Pancreas (tissue), 10 donors: ENCODE data around the gene ZBTB20. TPM values are rescaled to one million over a fixed set of nuclear protein-coding genes. Genes with fewer than 3 reads are reported as not detected.

Experiments
- ATAC-seq, 4 donors: fragments of 200-7000 bp; cut with Tn5 transposase; one replicate each; pipeline versions ENCODE4 v1.8.0 to v1.9.1; 2020; ENCODE audit warnings: mild to moderate bottlenecking in 4 of 4, moderate library complexity in 4 of 4
- DNase-seq, 6 donors: peaks; one replicate each; pipeline ENCODE4 v3.0.0-alpha.2; 2020
- FAIRE-seq: peaks from 2 replicates; lab custom pipeline; 2012; peaks lifted over from hg19 to GRCh38; lab: Jason Lieb, UNC
- H3K27ac ChIP-seq, 4 donors: fragments of 200-600 bp; sonication (generic); 1 replicate in 3 of 4; 2 replicates in 1 of 4; pipeline versions ENCODE4 v1.5.0 to v1.8.0; 2020
- H3K27me3 ChIP-seq, 4 donors: fragments of 200-600 bp; one replicate each; pipeline ENCODE4 v1.8.0; 2021
- H3K36me3 ChIP-seq, 3 donors: fragments of 200-600 bp; sonication (generic) in 1 of 3; one replicate each; pipeline versions ENCODE4 v1.5.0 to v1.8.0; 2020 to 2021
- H3K4me1 ChIP-seq, 3 donors: fragments of 200-600 bp; one replicate each; pipeline ENCODE4 v1.8.0; 2021
- H3K4me3 ChIP-seq, 4 donors: fragments of 200-600 bp; sonication (generic) in 2 of 4; one replicate each; pipeline versions ENCODE4 v1.5.0 to v1.8.0; 2020 to 2021
- H3K9me3 ChIP-seq, 4 donors: fragments of 200-600 bp; one replicate each; pipeline ENCODE4 v1.8.0; 2021
- WGBS, 2 donors: extraction: QIAGEN DNeasy Blood & Tissue Kit; methylation state at CpG; one replicate each; pipeline ENCODE4 v1.1.7; 2013; 5-methylcytosine and 5-hydroxymethylcytosine counted together
- intact Hi-C, 3 donors: fragments of 100-400 bp; cut with DNase I; formaldehyde crosslinking; loops; one replicate each; pipeline versions ENCODE4 v1.11.1 to v1.14.2; 2022
- polyA plus RNA-seq, 2 donors: library from polyadenylated mRNA; stranded (reverse); fragments of 200-250 nt; gene quantifications; one replicate each; pipeline ENCODE4 v1.2.3, GENCODE V29; 2013
- total RNA-seq, 6 donors: library from RNA; stranded (reverse); fragmentation: NEBNext Ultra II Directional in 4 of 6; extraction: Animal tissue kit (Norgen Biotek cat#: 25700) in 4 of 6; gene quantifications; one replicate each; pipeline versions ENCODE4 v1.2.1 to v1.2.4, GENCODE V29; 2021 to 2023
- TF ChIP-seq, protein P1 (sequence below), 4 donors: fragments of 200-600 bp; sonication (generic) in 3 of 4; IDR thresholded peaks; one replicate each; pipeline versions ENCODE4 v1.5.0 to v1.8.0; 2021; ENCODE audit warnings: antibody characterized with exemption in 4 of 4
- donor health status: healthy with polysubstance abuse.
- donor health status: DM: no; HTN: no; CAD: no; lungs with moderate emphysema.
- donor health status: DM: no; HTN: no; CAD: no.
- donor health status: control.
- donor health status: control.
- donor health status: Bipolar disorder and iron deficiency.
- donor health status: DM: yes; HTN: yes; CAD: no.
- donor health status: DM: no; HTN: no; CAD: no.
- donor health status: DM: no; HTN: no; CAD: no.
- donor health status: DM: yes; HTN: yes; CAD: no.

The ZBTB20 gene
- total and polyA plus RNA-seq, 8 donors, result 1.3 to 81.5 (median 43.7) TPM

DNA sequence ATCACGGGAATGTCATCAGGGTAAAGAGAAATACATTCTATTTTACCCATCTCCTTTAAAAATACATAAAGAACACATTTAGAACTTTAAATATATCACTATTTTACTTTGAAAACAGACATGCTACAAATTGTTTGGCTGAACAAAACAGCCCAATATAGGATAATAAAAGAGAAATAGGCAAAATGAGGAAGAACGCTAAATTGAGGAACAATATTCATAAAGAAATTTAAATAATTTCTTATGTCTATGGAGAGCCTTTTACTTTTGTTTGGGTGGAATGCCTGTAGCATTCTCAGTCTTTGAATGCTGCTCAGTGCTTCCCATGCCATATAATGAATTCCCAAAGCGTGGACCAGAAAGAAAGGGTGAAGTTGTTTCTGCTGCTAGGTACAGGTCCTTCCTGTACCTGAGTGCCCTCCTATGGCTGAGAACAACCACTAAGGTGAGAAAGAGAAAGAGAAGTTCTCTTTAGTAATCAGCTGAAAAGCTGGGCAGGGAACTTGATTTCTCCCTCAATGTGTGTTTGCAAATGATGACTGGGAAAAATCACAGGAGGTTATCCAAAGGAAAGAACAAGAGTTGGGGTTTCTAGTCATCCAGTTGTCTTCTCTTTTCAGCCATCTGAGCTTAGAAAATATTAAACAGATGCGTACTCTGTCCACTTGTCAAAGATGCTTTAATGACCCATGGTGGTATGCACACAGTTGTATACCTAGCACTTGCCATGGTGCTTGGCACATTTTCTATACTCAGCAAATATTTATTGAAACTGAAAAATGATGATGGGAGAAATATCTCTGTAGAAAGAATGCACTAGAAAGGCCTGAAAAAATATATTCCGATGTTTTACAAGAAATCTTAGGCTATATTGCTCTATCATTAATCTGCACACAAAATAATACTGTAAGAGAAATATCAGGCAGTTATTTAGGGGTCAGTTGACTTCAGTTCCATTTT is 448.7 kb downstream of the ZBTB20 start:
- DNase-seq (no peak), FAIRE-seq (no peak), ATAC-seq (peak in 1 of 4 donors; percentile 35)
- WGBS, 2 donors, result 88 to 90% methylated on average over 5 of the region's 5 CpGs
- intact Hi-C loops, result no loop called here
- TF ChIP-seq, protein P1, sequence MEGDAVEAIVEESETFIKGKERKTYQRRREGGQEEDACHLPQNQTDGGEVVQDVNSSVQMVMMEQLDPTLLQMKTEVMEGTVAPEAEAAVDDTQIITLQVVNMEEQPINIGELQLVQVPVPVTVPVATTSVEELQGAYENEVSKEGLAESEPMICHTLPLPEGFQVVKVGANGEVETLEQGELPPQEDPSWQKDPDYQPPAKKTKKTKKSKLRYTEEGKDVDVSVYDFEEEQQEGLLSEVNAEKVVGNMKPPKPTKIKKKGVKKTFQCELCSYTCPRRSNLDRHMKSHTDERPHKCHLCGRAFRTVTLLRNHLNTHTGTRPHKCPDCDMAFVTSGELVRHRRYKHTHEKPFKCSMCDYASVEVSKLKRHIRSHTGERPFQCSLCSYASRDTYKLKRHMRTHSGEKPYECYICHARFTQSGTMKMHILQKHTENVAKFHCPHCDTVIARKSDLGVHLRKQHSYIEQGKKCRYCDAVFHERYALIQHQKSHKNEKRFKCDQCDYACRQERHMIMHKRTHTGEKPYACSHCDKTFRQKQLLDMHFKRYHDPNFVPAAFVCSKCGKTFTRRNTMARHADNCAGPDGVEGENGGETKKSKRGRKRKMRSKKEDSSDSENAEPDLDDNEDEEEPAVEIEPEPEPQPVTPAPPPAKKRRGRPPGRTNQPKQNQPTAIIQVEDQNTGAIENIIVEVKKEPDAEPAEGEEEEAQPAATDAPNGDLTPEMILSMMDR (IDR thresholded peaks at IDR 0.05), result no peak
- no peak overlapping the region for H3K27ac ChIP-seq
- H3K36me3 ChIP-seq, result no peaks in the 10 kb centered on the region
- no peaks in the 10 kb centered on the region for H3K9me3 ChIP-seq
- no peak overlapping the region for H3K4me3 ChIP-seq
- no peaks in the 10 kb centered on the region for H3K4me1 ChIP-seq
- no peaks in the 10 kb centered on the region for H3K27me3 ChIP-seq

DNA sequence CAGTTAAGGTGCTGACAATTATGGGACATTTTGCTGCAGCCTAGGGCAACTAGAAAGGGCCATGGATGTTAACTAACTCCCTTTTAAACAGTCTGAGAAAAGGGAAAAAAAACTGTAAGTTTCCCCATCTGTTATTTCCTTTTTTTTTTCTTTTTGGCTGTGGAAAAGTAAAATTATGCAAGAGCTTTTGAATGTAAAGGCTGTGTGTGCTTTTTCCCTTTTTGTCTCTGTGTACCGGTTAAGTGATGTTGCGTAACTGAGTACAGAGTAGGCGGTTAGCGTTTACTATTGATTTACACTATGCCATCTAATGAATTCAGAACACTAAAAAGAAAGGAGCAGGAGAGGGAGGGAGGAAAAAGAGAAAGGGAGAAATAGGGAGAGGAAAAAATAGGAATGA is 449.7 kb downstream of the ZBTB20 start:
- no peak for DNase-seq
- Histone ChIP-seq H3K4me1 (no peaks in the 10 kb centered on the region), H3K9me3 (no peaks in the 10 kb centered on the region), H3K27ac (no peak overlapping the region), H3K4me3 (no peak overlapping the region), H3K27me3 (no peaks in the 10 kb centered on the region), H3K36me3 (no peaks in the 10 kb centered on the region)
- intact Hi-C loops, result no loop called here
- WGBS, 2 donors, result 70 to 71% methylated on average over 4 of the region's 4 CpGs
- TF ChIP-seq, protein P1 (IDR thresholded peaks at IDR 0.05), result no peak
- no peak for FAIRE-seq
- ATAC-seq, result peak in 2 of 4 donors; percentile 59 to 76

DNA sequence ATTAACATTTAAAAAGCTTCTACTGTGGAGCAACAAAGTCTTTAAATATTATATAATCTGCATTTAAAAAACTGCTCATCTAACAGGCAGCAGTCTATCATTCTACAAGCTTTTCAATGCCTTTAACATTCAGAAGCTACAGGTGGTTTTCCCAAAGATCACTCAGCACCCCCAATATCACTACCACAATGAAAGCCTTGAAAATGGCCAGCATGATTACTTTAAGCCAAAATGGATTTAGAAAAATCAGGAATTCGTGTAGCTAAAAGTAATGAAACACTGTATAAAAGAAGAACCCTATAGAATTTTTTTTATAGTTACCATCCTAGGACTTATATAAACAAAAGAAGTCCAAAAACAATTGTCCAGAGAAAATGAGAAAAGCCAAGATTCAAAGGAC is 452.8 kb downstream of the ZBTB20 start:
- ATAC-seq (no peak), DNase-seq (no peak), FAIRE-seq (no peak)
- Histone ChIP-seq H3K27me3 (no peaks in the 10 kb centered on the region), H3K4me1 (no peaks in the 10 kb centered on the region), H3K4me3 (no peak overlapping the region), H3K36me3 (no peaks in the 10 kb centered on the region), H3K9me3 (no peaks in the 10 kb centered on the region), H3K27ac (no peak overlapping the region)
- intact Hi-C loops, result no loop called here
- TF ChIP-seq, protein P1 (IDR thresholded peaks at IDR 0.05), result no peak
- WGBS, 2 donors, result 92 to 98% methylated on average over 1 of the region's 1 CpG

DNA sequence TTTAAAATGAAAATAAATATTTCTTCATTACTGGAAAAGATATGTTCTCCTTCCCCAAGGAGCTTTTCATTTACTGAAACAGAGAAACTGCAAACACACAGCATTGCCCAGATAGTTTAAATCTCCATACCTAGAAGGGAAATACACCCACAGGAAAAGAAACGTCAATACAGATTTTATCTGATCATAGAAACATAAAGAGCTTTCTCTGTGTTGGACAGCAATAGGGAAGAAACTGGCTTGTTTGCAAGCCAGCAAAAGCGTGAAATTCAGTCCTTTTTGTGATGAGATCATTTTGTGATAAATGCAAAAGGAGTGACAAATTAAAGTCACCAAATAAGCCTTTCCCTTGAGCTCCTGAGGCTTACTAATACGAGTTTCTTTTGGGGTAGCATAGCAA is 455.2 kb downstream of the ZBTB20 start:
- no peak for FAIRE-seq
- H3K27ac ChIP-seq, result no peak overlapping the region
- WGBS, 2 donors, result 64 to 69% methylated on average over 3 of the region's 3 CpGs

More for the DNA sequence above, 455.2 kb downstream of the ZBTB20 start:
- Histone ChIP-seq H3K36me3 (no peaks in the 10 kb centered on the region), H3K9me3 (no peaks in the 10 kb centered on the region), H3K27me3 (no peaks in the 10 kb centered on the region), H3K4me3 (no peak overlapping the region), H3K4me1 (no peaks in the 10 kb centered on the region)
- DNase-seq, result no peak
- TF ChIP-seq, protein P1 (IDR thresholded peaks at IDR 0.05), result no peak
- intact Hi-C loops, result no loop called here
- no peak for ATAC-seq
